ENCODE data around the gene ATRNL1.

DNA sequence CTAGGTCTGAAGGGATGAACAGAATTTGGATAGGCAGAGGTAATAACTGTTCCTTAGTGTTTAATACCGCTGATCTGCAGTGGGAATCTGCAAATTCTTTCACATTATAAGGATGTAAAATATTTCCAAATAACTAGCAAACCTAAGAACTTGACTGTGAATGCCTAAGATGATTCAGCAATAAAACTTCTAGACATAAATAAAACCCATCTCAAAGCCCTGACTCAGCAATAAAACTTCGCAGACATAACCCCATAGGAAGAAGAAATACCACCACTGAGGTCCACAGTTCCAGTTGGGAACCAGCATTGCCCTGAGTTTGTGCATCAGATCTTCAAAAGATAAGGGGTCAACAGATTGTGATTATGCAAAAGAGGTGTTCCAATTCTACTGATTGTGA, 825.6 kb downstream of the ATRNL1 start:
- TF ChIP-seq, protein P1, sequence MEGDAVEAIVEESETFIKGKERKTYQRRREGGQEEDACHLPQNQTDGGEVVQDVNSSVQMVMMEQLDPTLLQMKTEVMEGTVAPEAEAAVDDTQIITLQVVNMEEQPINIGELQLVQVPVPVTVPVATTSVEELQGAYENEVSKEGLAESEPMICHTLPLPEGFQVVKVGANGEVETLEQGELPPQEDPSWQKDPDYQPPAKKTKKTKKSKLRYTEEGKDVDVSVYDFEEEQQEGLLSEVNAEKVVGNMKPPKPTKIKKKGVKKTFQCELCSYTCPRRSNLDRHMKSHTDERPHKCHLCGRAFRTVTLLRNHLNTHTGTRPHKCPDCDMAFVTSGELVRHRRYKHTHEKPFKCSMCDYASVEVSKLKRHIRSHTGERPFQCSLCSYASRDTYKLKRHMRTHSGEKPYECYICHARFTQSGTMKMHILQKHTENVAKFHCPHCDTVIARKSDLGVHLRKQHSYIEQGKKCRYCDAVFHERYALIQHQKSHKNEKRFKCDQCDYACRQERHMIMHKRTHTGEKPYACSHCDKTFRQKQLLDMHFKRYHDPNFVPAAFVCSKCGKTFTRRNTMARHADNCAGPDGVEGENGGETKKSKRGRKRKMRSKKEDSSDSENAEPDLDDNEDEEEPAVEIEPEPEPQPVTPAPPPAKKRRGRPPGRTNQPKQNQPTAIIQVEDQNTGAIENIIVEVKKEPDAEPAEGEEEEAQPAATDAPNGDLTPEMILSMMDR (IDR thresholded peaks at IDR 0.05 in 8 of 11, conservative IDR thresholded peaks at IDR 0.05 in 3 of 11), result no peak
- no peak for TF ChIP-seq POLR2A (IDR thresholded peaks at IDR 0.05)
- no peak for TF ChIP-seq POLR2AphosphoS5 (IDR thresholded peaks at IDR 0.05)
